Neural crest cell (in vitro differentiated cells): ENCODE measurements around the gene WDR72. TPM values are rescaled to one million over a fixed set of nuclear protein-coding genes. Genes with fewer than 3 reads are reported as not detected.
A peak's percentile ranks its signal among the peaks of the same experiment; 100 is the strongest.

ENCODE experiments used
- DNase-seq: peaks from one replicate; pipeline ENCODE4 v3.0.0; 2021; ENCODE audit warnings: low read depth, mixed read lengths, low spot score
- H3K27ac Mint-ChIP-seq: one replicate; pipeline ENCODE4 v1.8.0; 2021; ENCODE audit warnings: mild to moderate bottlenecking, mixed read lengths; ENCODE audit not compliant: unreplicated experiment
- H3K27me3 Mint-ChIP-seq: 2 replicates; pipeline ENCODE4 v1.8.0; 2021; ENCODE audit warnings: low read depth, mild to moderate bottlenecking, mixed read lengths
- H3K36me3 Mint-ChIP-seq: 2 replicates; pipeline ENCODE4 v1.8.0; 2021; ENCODE audit warnings: low read depth, mild to moderate bottlenecking, mixed read lengths
- H3K4me1 Mint-ChIP-seq: 2 replicates; pipeline ENCODE4 v1.8.0; 2021; ENCODE audit warnings: mixed read lengths
- H3K4me3 Mint-ChIP-seq: one replicate; pipeline ENCODE4 v1.8.0; 2021; ENCODE audit warnings: mild to moderate bottlenecking, mixed read lengths
- H3K9me3 Mint-ChIP-seq: 2 replicates; pipeline ENCODE4 v1.8.0; 2021; ENCODE audit warnings: mixed read lengths
- total RNA-seq: library from RNA; stranded (reverse); gene quantifications from 2 replicates; pipeline ENCODE4 v1.2.1, GENCODE V29; 2021
- TF ChIP-seq, protein P1 (sequence below): fragments of 200-600 bp; sonication (generic); conservative IDR thresholded peaks from 2 replicates; pipeline ENCODE4 v1.5.0; 2021; ENCODE audit warnings: antibody characterized with exemption, mild to moderate bottlenecking

Gene WDR72
- total RNA-seq, 1 donor from 2014 or later: 1.7 TPM

GRCh38 chr15:53625962-53626845 lies 133.3 kb downstream of the WDR72 start:
- Mint-ChIP-seq H3K27ac (peak overlapping the region; percentile 81), H3K36me3 (peaks cover 11% of the 10 kb centered on the region), H3K4me1 (peaks cover 18% of the 10 kb centered on the region), H3K27me3 (no peaks in the 10 kb centered on the region), H3K9me3 (peaks cover 17% of the 10 kb centered on the region), H3K4me3 (no peak overlapping the region)
- TF ChIP-seq, protein P1, sequence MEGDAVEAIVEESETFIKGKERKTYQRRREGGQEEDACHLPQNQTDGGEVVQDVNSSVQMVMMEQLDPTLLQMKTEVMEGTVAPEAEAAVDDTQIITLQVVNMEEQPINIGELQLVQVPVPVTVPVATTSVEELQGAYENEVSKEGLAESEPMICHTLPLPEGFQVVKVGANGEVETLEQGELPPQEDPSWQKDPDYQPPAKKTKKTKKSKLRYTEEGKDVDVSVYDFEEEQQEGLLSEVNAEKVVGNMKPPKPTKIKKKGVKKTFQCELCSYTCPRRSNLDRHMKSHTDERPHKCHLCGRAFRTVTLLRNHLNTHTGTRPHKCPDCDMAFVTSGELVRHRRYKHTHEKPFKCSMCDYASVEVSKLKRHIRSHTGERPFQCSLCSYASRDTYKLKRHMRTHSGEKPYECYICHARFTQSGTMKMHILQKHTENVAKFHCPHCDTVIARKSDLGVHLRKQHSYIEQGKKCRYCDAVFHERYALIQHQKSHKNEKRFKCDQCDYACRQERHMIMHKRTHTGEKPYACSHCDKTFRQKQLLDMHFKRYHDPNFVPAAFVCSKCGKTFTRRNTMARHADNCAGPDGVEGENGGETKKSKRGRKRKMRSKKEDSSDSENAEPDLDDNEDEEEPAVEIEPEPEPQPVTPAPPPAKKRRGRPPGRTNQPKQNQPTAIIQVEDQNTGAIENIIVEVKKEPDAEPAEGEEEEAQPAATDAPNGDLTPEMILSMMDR: no peak
- DNase-seq: no peak

- no peak for DNase-seq
- TF ChIP-seq, protein P1: no peak
- no peak overlapping the region for H3K4me3 Mint-ChIP-seq
Observed at GRCh38 chr15:53625260-53625659, 134.2 kb downstream of the WDR72 start.

DNA sequence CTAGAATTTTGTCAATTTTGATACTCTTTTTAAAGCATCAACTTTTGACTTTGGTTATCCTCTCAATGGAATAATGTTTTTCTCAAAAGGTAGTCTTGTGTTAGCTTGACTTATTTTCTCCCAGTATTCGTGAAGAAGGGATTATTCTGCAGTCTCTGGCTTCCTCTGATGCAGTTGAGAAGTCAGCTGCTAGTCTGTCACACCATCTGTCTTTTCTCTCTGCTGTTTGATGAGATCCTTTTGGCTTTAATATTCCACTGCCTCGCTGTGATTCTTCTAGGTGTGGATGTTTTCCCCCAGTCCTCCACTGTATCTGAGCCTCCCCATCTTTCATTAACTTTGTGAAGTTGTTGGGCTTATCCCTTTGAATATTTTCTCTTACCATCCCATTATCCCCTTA lies 141.0 kb downstream of the WDR72 start:
- DNase-seq: no peak
- peaks cover 2% of the 10 kb centered on the region for H3K36me3 Mint-ChIP-seq
- H3K4me1 Mint-ChIP-seq: peaks cover 6% of the 10 kb centered on the region
- H3K27me3 Mint-ChIP-seq: no peaks in the 10 kb centered on the region
- H3K4me3 Mint-ChIP-seq: no peak overlapping the region
- H3K9me3 Mint-ChIP-seq: peaks cover 6% of the 10 kb centered on the region
- H3K27ac Mint-ChIP-seq: no peak overlapping the region
- TF ChIP-seq, protein P1: no peak

More at GRCh38 chr15:53625260-53625659, 134.2 kb downstream of the WDR72 start:
- peak overlapping the region; percentile 81 for H3K27ac Mint-ChIP-seq
- H3K36me3 Mint-ChIP-seq: peaks cover 5% of the 10 kb centered on the region
- peaks cover 17% of the 10 kb centered on the region for H3K9me3 Mint-ChIP-seq
- peaks cover 18% of the 10 kb centered on the region for H3K4me1 Mint-ChIP-seq
- no peaks in the 10 kb centered on the region for H3K27me3 Mint-ChIP-seq

GRCh38 chr15:53611145-53611920 lies 148.1 kb downstream of the WDR72 start:
- Mint-ChIP-seq H3K27ac (no peak overlapping the region), H3K27me3 (no peaks in the 10 kb centered on the region), H3K4me3 (no peak overlapping the region), H3K36me3 (no peaks in the 10 kb centered on the region), H3K4me1 (no peaks in the 10 kb centered on the region), H3K9me3 (no peaks in the 10 kb centered on the region)
- no peak for DNase-seq
- TF ChIP-seq, protein P1: no peak

DNA sequence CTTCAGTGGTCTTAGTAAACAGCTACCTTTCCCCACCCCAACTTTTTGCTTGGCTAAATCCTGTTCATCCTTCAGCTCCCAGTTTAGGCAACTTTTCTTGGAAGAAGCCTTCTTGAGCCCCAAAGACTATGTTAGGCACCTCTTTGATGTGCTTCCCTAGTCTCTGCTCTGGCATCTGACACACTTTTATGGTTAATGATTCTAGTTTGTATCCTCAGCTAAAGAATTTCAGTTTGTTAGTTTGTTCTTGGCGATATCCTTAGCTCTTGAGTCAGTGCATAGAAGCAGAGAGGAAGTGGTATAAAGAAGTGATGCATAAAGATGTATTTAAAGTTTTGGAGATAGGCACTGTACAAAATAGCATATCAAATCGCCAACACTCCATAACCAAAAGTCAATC lies 168.4 kb downstream of the WDR72 start:
- Mint-ChIP-seq H3K4me1 (peaks cover 18% of the 10 kb centered on the region), H3K27ac (no peak overlapping the region), H3K4me3 (no peak overlapping the region), H3K9me3 (no peaks in the 10 kb centered on the region), H3K36me3 (no peaks in the 10 kb centered on the region), H3K27me3 (no peaks in the 10 kb centered on the region)
- no peak for DNase-seq
- TF ChIP-seq, protein P1: no peak
